GM12878 (cell line): Measurements from ENCODE around the gene ICAM2. TPM values are rescaled to one million over a fixed set of nuclear protein-coding genes. Genes with fewer than 3 reads are reported as not detected.

Experiments
- ATAC-seq: fragments of 200-7000 bp; cut with Tn5 transposase; 3 replicates; pipeline ENCODE4 v1.9.1; 2020; ENCODE audit warnings: mild to moderate bottlenecking, moderate library complexity
- BruUV-seq: library from RNA; stranded (reverse); fragments of 400-500 nt; replicated peaks from 2 replicates; lab custom pipeline; 2021; lab: Mats Ljungman, UMichigan
- CTCF ChIA-PET: fragments of 300-600 bp; sonication (Branson Sonifier 250); formaldehyde crosslinking; extraction: SDS; loops from one replicate; lab custom pipeline; 2021; ENCODE audit warnings: inconsistent platforms; lab: Yijun Ruan, JAX
- POLR2A ChIA-PET: fragments of 350-600 bp; formaldehyde crosslinking; extraction: SDS; loops from one replicate; lab custom pipeline; 2021; ENCODE audit warnings: inconsistent platforms; lab: Charles Lee
- RAD21 ChIA-PET: fragments of 300-600 bp; sonication (Branson Sonifier 250); formaldehyde crosslinking; loops from one replicate; lab custom pipeline; 2023; ENCODE audit warnings: antibody characterized with exemption; ENCODE audit not compliant: unreplicated experiment; lab: Charles Lee
- SMC1A ChIA-PET: fragments of 300-600 bp; sonication (Branson Sonifier 250); formaldehyde crosslinking; loops from one replicate; lab custom pipeline; 2023; ENCODE audit not compliant: unreplicated experiment, uncharacterized antibody; lab: Charles Lee
- DNase-seq: peaks from one replicate; pipeline ENCODE4 v3.0.0-alpha.2; 2011; ENCODE audit warnings: low read depth, low spot score
- FAIRE-seq: peaks from 3 replicates; lab custom pipeline; 2011; peaks lifted over from hg19 to GRCh38; lab: Jason Lieb, UNC
- H2AFZ ChIP-seq: 2 replicates; pipeline ENCODE4 v1.6.0; 2011; ENCODE audit warnings: low read depth, low read length, control low read depth; ENCODE audit not compliant: control insufficient read depth
- H3K27ac ChIP-seq: 2 replicates; pipeline ENCODE4 v1.5.1; 2011; ENCODE audit warnings: control low read depth; ENCODE audit not compliant: control insufficient read depth, insufficient read depth
- H3K27me3 ChIP-seq, 2 experiments: replicated peaks in 1 of 2; 2 replicates each; pipeline versions ENCODE4 v1.6.0 to v1.6.1; 2011; ENCODE audit warnings: low read length in 1 of 2; ENCODE audit not compliant: control insufficient read depth in 2 of 2, insufficient read depth in 2 of 2
- H3K36me3 ChIP-seq, 2 experiments: 2 replicates each; pipeline ENCODE4 v1.5.1; 2011; ENCODE audit warnings: low read length in 1 of 2; ENCODE audit not compliant: control insufficient read depth in 2 of 2, insufficient read depth in 2 of 2
- H3K4me1 ChIP-seq: 2 replicates; pipeline ENCODE4 v1.6.1; 2011; ENCODE audit warnings: mild to moderate bottlenecking, low read length, moderate library complexity, mixed read lengths; ENCODE audit not compliant: control insufficient read depth, insufficient read depth
- H3K4me2 ChIP-seq: 2 replicates; pipeline ENCODE4 v1.6.0; 2011; ENCODE audit warnings: control low read depth; ENCODE audit not compliant: control insufficient read depth, insufficient read depth
- H3K4me3 ChIP-seq: fragments of 200-600 bp; sonication (generic); 2 replicates; pipeline ENCODE4 v1.5.1; 2016
- H3K79me2 ChIP-seq: 2 replicates; pipeline ENCODE4 v1.6.0; 2011; ENCODE audit warnings: low read length; ENCODE audit not compliant: control insufficient read depth, insufficient read depth
- H3K9ac ChIP-seq: 2 replicates; pipeline ENCODE4 v1.8.0; 2011; ENCODE audit warnings: low read length, control low read depth, mixed read lengths; ENCODE audit not compliant: control insufficient read depth, insufficient read depth
- H3K9me3 ChIP-seq: replicated peaks from 3 replicates; pipeline ENCODE4 v1.5.1; 2011; ENCODE audit warnings: mild to moderate bottlenecking, low read length; ENCODE audit not compliant: control insufficient read depth, insufficient read depth
- H4K20me1 ChIP-seq: 2 replicates; pipeline ENCODE4 v1.6.0; 2011; ENCODE audit not compliant: control insufficient read depth, insufficient read depth
- ASH2L ChIP-seq: fragments of 300-600, 200-600 bp; sonication (generic); IDR thresholded peaks from 2 replicates; pipeline ENCODE4 v1.6.1; 2017; ENCODE audit warnings: low read depth, mild to moderate bottlenecking, borderline replicate concordance
- CBX5 ChIP-seq: sonication (generic); IDR thresholded peaks from 2 replicates; pipeline ENCODE4 v1.6.1; 2016; ENCODE audit warnings: low read depth, moderate library complexity, mild to moderate bottlenecking, inconsistent platforms
- EGR1 ChIP-seq, 2 experiments: IDR thresholded peaks; 1 replicate in 1 of 2; 2 replicates in 1 of 2; pipeline ENCODE4 v1.6.1; 2011 to 2012; ENCODE audit warnings: low read depth in 2 of 2, low read length in 2 of 2, borderline replicate concordance in 1 of 2, mild to moderate bottlenecking in 1 of 2, moderate library complexity in 1 of 2
- GATAD2B ChIP-seq: fragments of 450-650 bp; conservative IDR thresholded peaks from 2 replicates; pipeline ENCODE4 v1.6.1; 2017; ENCODE audit warnings: low read depth, mild to moderate bottlenecking, moderate library complexity
- MEF2B ChIP-seq: fragments of 450-650 bp; IDR thresholded peaks from 2 replicates; pipeline ENCODE4 v1.6.1; 2018; ENCODE audit warnings: mild to moderate bottlenecking, moderate library complexity; ENCODE audit not compliant: partially characterized antibody, poor library complexity, severe bottlenecking
- MTA3 ChIP-seq: IDR thresholded peaks from 2 replicates; pipeline ENCODE4 v1.6.1; 2012; ENCODE audit warnings: low read length, inconsistent platforms, borderline replicate concordance
- PAX8 ChIP-seq: fragments of 450-650 bp; IDR thresholded peaks from 2 replicates; pipeline ENCODE4 v1.6.1; 2017; ENCODE audit warnings: mild to moderate bottlenecking, moderate library complexity
- PKNOX1 ChIP-seq: fragments of 450-650 bp; IDR thresholded peaks from 2 replicates; pipeline ENCODE4 v1.6.1; 2016; ENCODE audit warnings: mild to moderate bottlenecking
- PML ChIP-seq: IDR thresholded peaks from 2 replicates; pipeline ENCODE4 v1.6.1; 2012; ENCODE audit warnings: low read length, inconsistent platforms
- POLR2AphosphoS2 ChIP-seq: IDR thresholded peaks from 2 replicates; pipeline ENCODE4 v1.6.1; 2011; ENCODE audit warnings: low read depth, mild to moderate bottlenecking, low read length, improper control_type of control experiment, moderate library complexity
- SIN3A ChIP-seq: IDR thresholded peaks from 2 replicates; pipeline ENCODE4 v1.6.1; 2012; ENCODE audit warnings: low read depth, low read length, improper control_type of control experiment
- STAT3 ChIP-seq: IDR thresholded peaks from 2 replicates; pipeline ENCODE4 v1.6.1; 2011; ENCODE audit warnings: low read depth, low read length, improper control_type of control experiment
- TAF1 ChIP-seq: IDR thresholded peaks from 2 replicates; pipeline ENCODE4 v1.6.1; 2011; ENCODE audit warnings: mild to moderate bottlenecking, low read depth, low read length, borderline replicate concordance
- TBL1XR1 ChIP-seq: IDR thresholded peaks from 2 replicates; pipeline ENCODE4 v1.6.1; 2012; ENCODE audit warnings: low read depth, low read length, improper control_type of control experiment
- ZBED1 ChIP-seq: IDR thresholded peaks from 2 replicates; pipeline ENCODE4 v1.6.1; 2016; ENCODE audit warnings: borderline replicate concordance
- ZNF217 ChIP-seq: fragments of 450-650 bp; IDR thresholded peaks from 2 replicates; pipeline ENCODE4 v1.6.1; 2017; ENCODE audit warnings: antibody characterized with exemption, mild to moderate bottlenecking
- ZNF274 ChIP-seq: IDR thresholded peaks from one replicate; pipeline ENCODE4 v1.8.0; 2011; ENCODE audit not compliant: insufficient read length, insufficient read depth
- WGBS: methylation state at CpG from one replicate; pipeline ENCODE4 v1.1.6; 2016; ENCODE audit warnings: low lambda C conversion rate; ENCODE audit not compliant: insufficient replicate concordance, insufficient coverage; ENCODE audit errors: missing lambda C conversion rate; 5-methylcytosine and 5-hydroxymethylcytosine counted together
- in situ Hi-C: fragments of 300-500 bp; cut with MboI; formaldehyde crosslinking; loops from 9 replicates; pipeline ENCODE4 v1.14.3; 2018; ENCODE audit warnings: mixed read lengths
- intact Hi-C: fragments of 100-400 bp; cut with micrococcal nuclease; formaldehyde crosslinking; loops from one replicate; pipeline ENCODE4 v1.14.2; 2022; ENCODE audit not compliant: unreplicated experiment
- polyA plus RNA-seq, 11 experiments: library from polyadenylated mRNA; depleted of rRNA in 4 of 11; unstranded in 6 of 11; stranded (reverse) in 5 of 11; fragments of >200 nt; fragmentation: Nextera tagmentation in 4 of 11; fragmentation: Illumina TruSeq in 1 of 11; extraction: Ambion mirVana in 4 of 11; extraction: Trizol in 1 of 11; gene quantifications; 1 replicate in 1 of 11; 2 replicates in 10 of 11; pipeline versions ENCODE4 v1.2.1 to v1.2.3, GENCODE V29; 2011 to 2016; ENCODE audit warnings: inconsistent platforms in 2 of 11, missing spikeins in 2 of 11, low read depth in 1 of 11
- total RNA-seq, 4 experiments: library from RNA; depleted of rRNA in 3 of 4; stranded (reverse); fragments of >200 nt in 3 of 4; fragmentation: Illumina TruSeq in 1 of 4; extraction: Trizol in 1 of 4; gene quantifications; 2 replicates each; pipeline versions ENCODE4 v1.2.1 to v1.2.3, GENCODE V29; 2013 to 2021
- TF ChIP-seq, protein P1 (sequence below): fragments of 450-650 bp; IDR thresholded peaks from 2 replicates; pipeline ENCODE4 v1.6.1; 2017; ENCODE audit warnings: low read depth, mild to moderate bottlenecking, moderate library complexity
- TF ChIP-seq, protein P2 (sequence below): IDR thresholded peaks from 2 replicates; pipeline ENCODE4 v1.6.1; 2012; ENCODE audit warnings: low read depth, low read length, improper control_type of control experiment
- TF ChIP-seq, protein P3 (sequence below): fragments of 450-650 bp; IDR thresholded peaks from 2 replicates; pipeline ENCODE4 v1.6.1; 2014; ENCODE audit warnings: mild to moderate bottlenecking

ICAM2 gene
- total and polyA plus RNA-seq, 10 of the 15 experiments (the other 5 are each of a cell fraction or from before 2014, with no cell fraction given), result 23.6 to 108 (median 58.1) TPM

- Histone ChIP-seq H2AFZ (no peak overlapping the region), H3K4me2 (no peak overlapping the region), H3K36me3 (peaks cover 10 to 25% of the 10 kb centered on the region in 2 experiments), H3K9ac (no peak overlapping the region), H3K4me3 (no peak overlapping the region), H3K9me3 (peaks cover 11% of the 10 kb centered on the region), H3K4me1 (peaks cover 34% of the 10 kb centered on the region), H4K20me1 (no peaks in the 10 kb centered on the region), H3K27ac (no peak overlapping the region), H3K27me3 (no peaks in the 10 kb centered on the region), H3K79me2 (no peaks in the 10 kb centered on the region)
- SMC1A ChIA-PET, result interaction anchor here (1.1 to 10.0 kb wide), 3 partner anchors 10 to 66 kb away, joined by 3 to 151 read pairs (median 65); partner anchors contain the start of gene ERN1
- TF ChIP-seq ZBED1, result no peak
- no peak for TF ChIP-seq MEF2B
- no peak for TF ChIP-seq PAX8
- no peak for TF ChIP-seq PKNOX1
- TF ChIP-seq, protein P1, sequence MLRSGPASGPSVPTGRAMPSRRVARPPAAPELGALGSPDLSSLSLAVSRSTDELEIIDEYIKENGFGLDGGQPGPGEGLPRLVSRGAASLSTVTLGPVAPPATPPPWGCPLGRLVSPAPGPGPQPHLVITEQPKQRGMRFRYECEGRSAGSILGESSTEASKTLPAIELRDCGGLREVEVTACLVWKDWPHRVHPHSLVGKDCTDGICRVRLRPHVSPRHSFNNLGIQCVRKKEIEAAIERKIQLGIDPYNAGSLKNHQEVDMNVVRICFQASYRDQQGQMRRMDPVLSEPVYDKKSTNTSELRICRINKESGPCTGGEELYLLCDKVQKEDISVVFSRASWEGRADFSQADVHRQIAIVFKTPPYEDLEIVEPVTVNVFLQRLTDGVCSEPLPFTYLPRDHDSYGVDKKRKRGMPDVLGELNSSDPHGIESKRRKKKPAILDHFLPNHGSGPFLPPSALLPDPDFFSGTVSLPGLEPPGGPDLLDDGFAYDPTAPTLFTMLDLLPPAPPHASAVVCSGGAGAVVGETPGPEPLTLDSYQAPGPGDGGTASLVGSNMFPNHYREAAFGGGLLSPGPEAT, result no peak
- no peak for TF ChIP-seq TBL1XR1
- TF ChIP-seq ZNF217, result no peak
- no peak for TF ChIP-seq MTA3
- TF ChIP-seq, protein P2, sequence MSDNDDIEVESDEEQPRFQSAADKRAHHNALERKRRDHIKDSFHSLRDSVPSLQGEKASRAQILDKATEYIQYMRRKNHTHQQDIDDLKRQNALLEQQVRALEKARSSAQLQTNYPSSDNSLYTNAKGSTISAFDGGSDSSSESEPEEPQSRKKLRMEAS, result no peak
- no peak for TF ChIP-seq TAF1
- TF ChIP-seq, protein P3, sequence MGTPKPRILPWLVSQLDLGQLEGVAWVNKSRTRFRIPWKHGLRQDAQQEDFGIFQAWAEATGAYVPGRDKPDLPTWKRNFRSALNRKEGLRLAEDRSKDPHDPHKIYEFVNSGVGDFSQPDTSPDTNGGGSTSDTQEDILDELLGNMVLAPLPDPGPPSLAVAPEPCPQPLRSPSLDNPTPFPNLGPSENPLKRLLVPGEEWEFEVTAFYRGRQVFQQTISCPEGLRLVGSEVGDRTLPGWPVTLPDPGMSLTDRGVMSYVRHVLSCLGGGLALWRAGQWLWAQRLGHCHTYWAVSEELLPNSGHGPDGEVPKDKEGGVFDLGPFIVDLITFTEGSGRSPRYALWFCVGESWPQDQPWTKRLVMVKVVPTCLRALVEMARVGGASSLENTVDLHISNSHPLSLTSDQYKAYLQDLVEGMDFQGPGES, result no peak
- TF ChIP-seq EGR1 (IDR thresholded peaks at IDR 0.05; ENCODE audit: borderline replicate concordance in 1 of 2, low read depth in 2 of 2, low read length in 2 of 2), result no peak
- TF ChIP-seq ASH2L, result no peak
- no peak for TF ChIP-seq STAT3
- TF ChIP-seq SIN3A, result no peak
- TF ChIP-seq POLR2AphosphoS2, result no peak
- no peak for TF ChIP-seq ZNF274
- no peak for TF ChIP-seq GATAD2B
- TF ChIP-seq PML, result no peak
- TF ChIP-seq CBX5, result no peak
- POLR2A ChIA-PET, result no interaction called here
- in situ Hi-C loops, result no loop called here
- WGBS, result 91% methylated on average over 8 of the region's 8 CpGs
- DNase-seq, result no peak
- no TSS peak for BruUV-seq
- RAD21 ChIA-PET, result interaction anchor here (7.4 kb wide), 1 partner anchor 67 kb away, joined by 120 read pairs; the partner anchor contains the start of gene ERN1
- ATAC-seq, result no peak
- FAIRE-seq, result no peak
- intact Hi-C loops, result no loop called here
- CTCF ChIA-PET, result interaction anchor here (1.4 to 8.9 kb wide), 5 partner anchors 36 to 161 kb away, joined by 3 to 140 read pairs (median 4); partner anchors contain the start of gene ERN1
Observed at GRCh38 chr17:64065161-64065560, 44.7 kb upstream of the ICAM2 start.
